ENCODE results near the gene ARHGAP31.

ARHGAP31 gene

GRCh38 chr3:119322835-119323722 is 28.9 kb downstream of the ARHGAP31 start:
- H3K4me2 ChIP-seq (ENCODE audit: low read depth, low read length, poor library complexity, severe bottlenecking): peak overlapping the region; percentile 86
- peak overlapping the region; percentile 77 for H3K9ac ChIP-seq (ENCODE audit: low read length)
- no peaks in the 10 kb centered on the region for H3K36me3 ChIP-seq (ENCODE audit: low read length)
- TF ChIP-seq EZH2phosphoT487 (conservative IDR thresholded peaks at IDR 0.05; ENCODE audit: low read length) (no peak), CTCF (IDR thresholded peaks at IDR 0.05; ENCODE audit: insufficient read depth, low read length, poor library complexity, severe bottlenecking) (no peak)
- no peaks in the 10 kb centered on the region for H3K9me3 ChIP-seq (ENCODE audit: insufficient read depth, low read length)
- peak overlapping the region; percentile 67 for H3K4me3 ChIP-seq (ENCODE audit: insufficient read depth, low read length, poor library complexity, severe bottlenecking)
- H2AFZ ChIP-seq (ENCODE audit: low read depth, low read length, severe bottlenecking): peak overlapping the region; percentile 100
- H3K27ac ChIP-seq (ENCODE audit: low read depth, low read length): peak overlapping the region; percentile 31; the same call in 1 of the 2 replicates
- H3F3A ChIP-seq (ENCODE audit: insufficient read depth): 0 out of 2 replicates have a peak, but pooled peaks cover 9% of the 10 kb centered on the region
- H3K27me3 ChIP-seq (ENCODE audit: low read length): no peaks in the 10 kb centered on the region
- no peaks in the 10 kb centered on the region for H3K79me2 ChIP-seq (ENCODE audit: insufficient read depth, low read length)
- no peaks in the 10 kb centered on the region for H3K9me2 ChIP-seq (replicated peaks; ENCODE audit: insufficient read depth, low read length)
- no peaks in the 10 kb centered on the region for H4K20me1 ChIP-seq (ENCODE audit: low read depth, low read length)

GRCh38 chr3:119323723-119324085 is 29.5 kb downstream of the ARHGAP31 start:
- Histone ChIP-seq H3F3A (ENCODE audit: insufficient read depth) (0 out of 2 replicates have a peak, but pooled peaks cover 9% of the 10 kb centered on the region), H2AFZ (ENCODE audit: low read depth, low read length, severe bottlenecking) (peak overlapping the region; percentile 100), H3K9me2 (replicated peaks; ENCODE audit: insufficient read depth, low read length) (no peaks in the 10 kb centered on the region), H3K36me3 (ENCODE audit: low read length) (no peaks in the 10 kb centered on the region), H3K9me3 (ENCODE audit: insufficient read depth, low read length) (no peaks in the 10 kb centered on the region), H3K27me3 (ENCODE audit: low read length) (no peaks in the 10 kb centered on the region), H3K4me3 (ENCODE audit: insufficient read depth, low read length, poor library complexity, severe bottlenecking) (peak overlapping the region; percentile 67), H3K27ac (ENCODE audit: low read depth, low read length) (0 out of 2 replicates have a peak overlapping the region, but pooled peaks have one; percentile 31), H3K79me2 (ENCODE audit: insufficient read depth, low read length) (no peaks in the 10 kb centered on the region), H3K4me2 (ENCODE audit: low read depth, low read length, poor library complexity, severe bottlenecking) (peak overlapping the region; percentile 86), H3K9ac (ENCODE audit: low read length) (peak overlapping the region; percentile 77), H4K20me1 (ENCODE audit: low read depth, low read length) (no peaks in the 10 kb centered on the region)
- TF ChIP-seq CTCF (IDR thresholded peaks at IDR 0.05; ENCODE audit: insufficient read depth, low read length, poor library complexity, severe bottlenecking) (no peak), EZH2phosphoT487 (conservative IDR thresholded peaks at IDR 0.05; ENCODE audit: low read length) (no peak)

- no peaks in the 10 kb centered on the region for H3K79me2 ChIP-seq (ENCODE audit: insufficient read depth, low read length)
- H2AFZ ChIP-seq (ENCODE audit: low read depth, low read length, severe bottlenecking): no peak overlapping the region
- H3K27me3 ChIP-seq (ENCODE audit: low read length): no peaks in the 10 kb centered on the region
- H3K4me3 ChIP-seq (ENCODE audit: insufficient read depth, low read length, poor library complexity, severe bottlenecking): no peak overlapping the region
- H3K9ac ChIP-seq (ENCODE audit: low read length): no peak overlapping the region
- no peaks in the 10 kb centered on the region for H3K36me3 ChIP-seq (ENCODE audit: low read length)
- TF ChIP-seq EZH2phosphoT487 (conservative IDR thresholded peaks at IDR 0.05; ENCODE audit: low read length) (no peak), CTCF (IDR thresholded peaks at IDR 0.05; ENCODE audit: insufficient read depth, low read length, poor library complexity, severe bottlenecking) (no peak)
- H3K9me2 ChIP-seq (replicated peaks; ENCODE audit: insufficient read depth, low read length): no peaks in the 10 kb centered on the region
- H3K4me2 ChIP-seq (ENCODE audit: low read depth, low read length, poor library complexity, severe bottlenecking): no peak overlapping the region
- H3K27ac ChIP-seq (ENCODE audit: low read depth, low read length): no peak overlapping the region
- no peaks in the 10 kb centered on the region for H4K20me1 ChIP-seq (ENCODE audit: low read depth, low read length)
- no peaks in the 10 kb centered on the region for H3K9me3 ChIP-seq (ENCODE audit: insufficient read depth, low read length)
- H3F3A ChIP-seq (ENCODE audit: insufficient read depth): 0 out of 2 replicates have a peak, but pooled peaks cover 9% of the 10 kb centered on the region
These were observed 30.7 kb downstream of the ARHGAP31 start for GRCh38 chr3:119324899-119325298.

Data from SU-DHL-6 (cell line).